Kidney (tissue), 14 donors: Measurements from ENCODE around the gene LPIN1. TPM values are rescaled to one million over a fixed set of nuclear protein-coding genes. Genes with fewer than 3 reads are reported as not detected.
"Not testable (repeated sequence)": the region's sequence is repeated elsewhere in the genome, so short reads cannot be mapped to it uniquely, and the experiment has no call there.

Source experiments
- DNase-seq, 5 donors: peaks; one replicate each; pipeline ENCODE4 v3.0.0-alpha.2; 2013 to 2020
- FAIRE-seq: peaks from 2 replicates; lab custom pipeline; 2012; peaks lifted over from hg19 to GRCh38; lab: Jason Lieb, UNC
- H3K27ac ChIP-seq, 2 donors: one replicate each; pipeline ENCODE4 v1.7.0; 2013; ENCODE audit warnings: low read depth in 2 of 2, low read length in 2 of 2, inconsistent platforms in 1 of 2
- H3K27me3 ChIP-seq: one replicate; pipeline ENCODE4 v1.7.1; 2013; ENCODE audit warnings: low read length, inconsistent platforms; ENCODE audit not compliant: control insufficient read depth, insufficient read depth
- H3K36me3 ChIP-seq, 3 donors: one replicate each; pipeline versions ENCODE4 v1.7.0 to v1.7.1; 2013; ENCODE audit warnings: low read length in 3 of 3, control low read depth in 1 of 3, inconsistent platforms in 1 of 3; ENCODE audit not compliant: insufficient read depth in 3 of 3, control insufficient read depth in 2 of 3
- H3K4me1 ChIP-seq, 3 donors: one replicate each; pipeline versions ENCODE4 v1.7.0 to v1.7.1; 2013; ENCODE audit warnings: low read length in 3 of 3, inconsistent platforms in 1 of 3, low read depth in 1 of 3; ENCODE audit not compliant: control insufficient read depth in 2 of 3, insufficient read depth in 2 of 3
- H3K4me3 ChIP-seq, 3 donors: one replicate each; pipeline versions ENCODE4 v1.7.0 to v1.8.1; 2013; ENCODE audit warnings: low read length in 3 of 3, control low read depth in 1 of 3, inconsistent platforms in 1 of 3
- H3K9ac ChIP-seq, 3 donors: one replicate each; pipeline versions ENCODE4 v1.7.0 to v1.7.1; 2013; ENCODE audit warnings: low read length in 3 of 3, control low read depth in 1 of 3, inconsistent platforms in 1 of 3
- H3K9me3 ChIP-seq, 3 donors: one replicate each; pipeline versions ENCODE4 v1.7.0 to v1.7.1; 2013; ENCODE audit warnings: low read length in 3 of 3, control low read depth in 1 of 3, inconsistent platforms in 1 of 3; ENCODE audit not compliant: control insufficient read depth in 2 of 3, insufficient read depth in 1 of 3
- CTCF ChIP-seq: IDR thresholded peaks from 3 replicates; pipeline ENCODE4 v1.5.1; 2012; ENCODE audit warnings: mild to moderate bottlenecking, moderate library complexity, borderline replicate concordance; ENCODE audit not compliant: insufficient read depth; ENCODE audit errors: extremely low read depth
- intact Hi-C: fragments of 100-400 bp; cut with DNase I; formaldehyde crosslinking; loops from one replicate; pipeline ENCODE4 v1.11.1; 2022
- polyA plus RNA-seq: library from polyadenylated mRNA; stranded (reverse); fragments of 350-450 nt; fragmentation: Illumina TruSeq; extraction: RNeasy Lipid Tissue Mini Kit (QIAGEN cat#74804); gene quantifications from one replicate; pipeline ENCODE4 v1.2.3, GENCODE V29; 2014; ENCODE audit warnings: low read depth, low replicate concordance; ENCODE audit not compliant: insufficient read depth
- total RNA-seq: library from RNA; stranded (reverse); fragmentation: NEBNext Ultra II Directional; extraction: Animal tissue kit (Norgen Biotek cat#: 25700); gene quantifications from one replicate; pipeline ENCODE4 v1.2.1, GENCODE V29; 2021
- donor health status: control.
- donor health status: control.
- donor health status: control.
- donor health status: control.
- donor health status: control.
- donor health status: DM: yes; HTN: yes; CAD: no.
- donor health status: Normal renal cell carcinoma (clear cell type).

The LPIN1 gene
- total and polyA plus RNA-seq, 2 donors from 2014 or later, result 11.8 to 36.8 TPM

- no peak for TF ChIP-seq CTCF
- FAIRE-seq (no peak), DNase-seq (peak in 1 of 5 donors; percentile 6)
- intact Hi-C loops, result no loop called here
- Histone ChIP-seq H3K27me3 (no peaks in the 10 kb centered on the region), H3K27ac (no peak overlapping the region), H3K9me3 (no peaks in the 10 kb centered on the region), H3K9ac (no peak overlapping the region), H3K4me3 (no peak overlapping the region), H3K36me3 (peaks cover 2 to 19% (median 6%) of the 10 kb centered on the region in 3 donors), H3K4me1 (no peaks in the 10 kb centered on the region)
Measured at GRCh38 chr2:11821705-11822104, 75.3 kb downstream of the LPIN1 start.

DNA sequence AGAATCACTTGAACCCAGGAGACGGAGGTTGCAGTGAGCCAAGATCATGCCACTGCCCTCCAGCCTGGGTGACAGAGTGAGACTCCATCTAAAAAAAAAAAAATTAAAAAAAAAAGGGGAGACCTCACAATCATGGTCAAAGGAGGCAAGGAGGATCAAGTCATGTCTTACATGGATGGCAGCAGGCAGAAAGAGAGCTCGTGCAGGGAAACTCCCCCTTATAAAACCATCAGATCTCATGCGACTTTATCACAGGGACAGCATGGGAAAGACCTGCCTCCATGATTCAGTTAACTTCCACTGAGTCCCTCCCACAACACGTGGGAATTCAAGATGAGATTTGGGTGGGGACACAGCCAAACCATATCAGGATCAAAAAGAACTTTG lies 75.9 kb downstream of the LPIN1 start:
- H3K9ac ChIP-seq, H3K9me3 ChIP-seq, FAIRE-seq, H3K27me3 ChIP-seq, H3K4me3 ChIP-seq, intact Hi-C loops, H3K4me1 ChIP-seq, H3K27ac ChIP-seq: not testable (repeated sequence)
- H3K36me3 ChIP-seq, result peaks cover 2 to 16% (median 6%) of the 10 kb centered on the region in 3 donors
- peak in 1 of 5 donors; percentile 5 for DNase-seq

GRCh38 chr2:11822746-11823451 lies 76.5 kb downstream of the LPIN1 start:
- intact Hi-C loops, result no loop called here
- no peak for TF ChIP-seq CTCF
- Histone ChIP-seq H3K4me1 (no peaks in the 10 kb centered on the region), H3K4me3 (no peak overlapping the region), H3K36me3 (peaks cover 2 to 16% (median 6%) of the 10 kb centered on the region in 3 donors), H3K9ac (no peak overlapping the region), H3K27ac (no peak overlapping the region), H3K27me3 (no peaks in the 10 kb centered on the region), H3K9me3 (no peaks in the 10 kb centered on the region)
- DNase-seq (peak in 4 of 5 donors; percentile 28 to 52 (median 35)), FAIRE-seq (no peak)

- Histone ChIP-seq H3K27me3 (no peaks in the 10 kb centered on the region), H3K36me3 (peaks cover 0 to 16% (median 2%) of the 10 kb centered on the region in 3 donors), H3K9me3 (no peaks in the 10 kb centered on the region), H3K9ac (no peak overlapping the region), H3K4me1 (peaks cover 4 to 9% (median 8%) of the 10 kb centered on the region in 3 donors), H3K4me3 (no peak overlapping the region), H3K27ac (no peak overlapping the region)
- FAIRE-seq (no peak), DNase-seq (peak in 1 of 5 donors; percentile 21)
- no peak for TF ChIP-seq CTCF
- intact Hi-C loops, result no loop called here
Measured at GRCh38 chr2:11824901-11825828, 78.7 kb downstream of the LPIN1 start.
